K562 (cell line): ENCODE measurements around the gene ARHGDIA. TPM values are rescaled to one million over a fixed set of nuclear protein-coding genes. Genes with fewer than 3 reads are reported as not detected.
A peak's percentile ranks its signal among the peaks of the same experiment; 100 is the strongest.

Experiments
- ATAC-seq: fragments of 200-7000 bp; cut with Tn5 transposase; 3 replicates; pipeline ENCODE4 v1.9.1; 2020; ENCODE audit warnings: moderate library complexity
- BruUV-seq: library from RNA; stranded (reverse); fragments of 400-500 nt; replicated peaks from 2 replicates; lab custom pipeline; 2021; lab: Mats Ljungman, UMichigan
- CTCF ChIA-PET: fragments of 300-600 bp; formaldehyde crosslinking; extraction: SDS; loops from one replicate; lab custom pipeline; 2021; ENCODE audit warnings: low intra/inter-chr PET ratio; lab: Yijun Ruan, JAX
- POLR2A ChIA-PET: fragments of 300-600, 350-650 bp; sonication (Branson Sonifier 250); formaldehyde crosslinking; extraction: SDS; loops from one replicate; lab custom pipeline; 2021; ENCODE audit warnings: antibody characterized with exemption, inconsistent platforms; lab: Yijun Ruan, JAX
- DNase-seq, 4 experiments: peaks; one replicate each; pipeline versions ENCODE4 v3.0.0 to v3.0.0-alpha.2; 2011 to 2018; ENCODE audit warnings: low spot score in 3 of 4, mixed read lengths in 3 of 4; ENCODE audit errors: extremely low read depth in 1 of 4
- FAIRE-seq: peaks from 2 replicates; lab custom pipeline; 2011; peaks lifted over from hg19 to GRCh38; lab: Jason Lieb, UNC
- H2AFZ ChIP-seq: 2 replicates; pipeline ENCODE4 v1.6.0; 2011; ENCODE audit warnings: low read depth, low read length, control low read depth, inconsistent platforms
- H3K27ac ChIP-seq: fragments of 200-600 bp; 3 replicates; pipeline ENCODE4 v1.8.0; 2011; ENCODE audit warnings: low read depth, mild to moderate bottlenecking, control low read depth, inconsistent platforms, low read length, moderate library complexity, mixed read lengths; ENCODE audit errors: extremely low read depth
- H3K27me3 ChIP-seq, 2 experiments: fragments of 300-600 bp in 1 of 2; 2 replicates in 1 of 2; 3 replicates in 1 of 2; pipeline versions ENCODE4 v1.6.0 to v1.8.0; 2011; ENCODE audit warnings: inconsistent platforms in 2 of 2, low read length in 2 of 2, mild to moderate bottlenecking in 1 of 2, mixed read lengths in 1 of 2, moderate library complexity in 1 of 2; ENCODE audit not compliant: control insufficient read depth in 2 of 2, insufficient read depth in 2 of 2
- H3K36me3 ChIP-seq: fragments of 300-600 bp; 3 replicates; pipeline ENCODE4 v1.8.0; 2011; ENCODE audit warnings: mild to moderate bottlenecking, low read length, inconsistent platforms; ENCODE audit not compliant: control insufficient read depth, insufficient read depth
- H3K4me1 ChIP-seq, 2 experiments: fragments of 200-600 bp in 1 of 2; replicated peaks in 1 of 2; 2 replicates in 1 of 2; 3 replicates in 1 of 2; pipeline versions ENCODE4 v1.5.1 to v1.8.0; 2011; ENCODE audit warnings: inconsistent platforms in 2 of 2, low read length in 2 of 2, mild to moderate bottlenecking in 1 of 2, mixed read lengths in 1 of 2, moderate library complexity in 1 of 2; ENCODE audit not compliant: control insufficient read depth in 2 of 2, insufficient read depth in 2 of 2
- H3K4me2 ChIP-seq: 2 replicates; pipeline ENCODE4 v1.6.1; 2011; ENCODE audit warnings: low read length, control low read depth, inconsistent platforms, mixed read lengths; ENCODE audit not compliant: insufficient read depth
- H3K4me3 ChIP-seq: fragments of 200-600 bp; sonication (generic), shearing (Covaris generic); 2 replicates; pipeline ENCODE4 v1.5.1; 2016; ENCODE audit warnings: control low read depth, inconsistent platforms
- H3K79me2 ChIP-seq: fragments of 200-600 bp; 3 replicates; pipeline ENCODE4 v1.8.0; 2011; ENCODE audit warnings: low read length, inconsistent platforms; ENCODE audit not compliant: control insufficient read depth, insufficient read depth
- H3K9ac ChIP-seq, 2 experiments: 2 replicates each; pipeline versions ENCODE4 v1.6.0 to v1.6.1; 2011; ENCODE audit warnings: low read depth in 2 of 2, low read length in 2 of 2, control low read depth in 1 of 2, inconsistent platforms in 1 of 2, mild to moderate bottlenecking in 1 of 2, mixed read lengths in 1 of 2; ENCODE audit not compliant: insufficient read depth in 1 of 2
- H3K9me1 ChIP-seq: one replicate; pipeline ENCODE4 v1.6.0; 2011; ENCODE audit warnings: inconsistent platforms, mild to moderate bottlenecking, low read length, moderate library complexity; ENCODE audit not compliant: control insufficient read depth, insufficient read depth
- H3K9me3 ChIP-seq: replicated peaks from 2 replicates; pipeline ENCODE4 v1.5.1; 2011; ENCODE audit warnings: low read depth, low read length, inconsistent platforms; ENCODE audit not compliant: control insufficient read depth, insufficient read depth
- H4K20me1 ChIP-seq: replicated peaks from 2 replicates; pipeline ENCODE4 v1.6.1; 2011; ENCODE audit warnings: low read length, inconsistent platforms, mixed read lengths; ENCODE audit not compliant: control insufficient read depth, insufficient read depth
- CCAR2 ChIP-seq: fragments of 200-400 bp; formaldehyde crosslinking; IDR thresholded peaks from 2 replicates; pipeline ENCODE4 v1.6.1; 2017; ENCODE audit warnings: mild to moderate bottlenecking, low read depth, low read length
- CTCF ChIP-seq, 3 experiments: IDR thresholded peaks in 2 of 3; conservative IDR thresholded peaks in 1 of 3; 2 replicates each; pipeline ENCODE4 v1.5.1; 2011 to 2012; ENCODE audit warnings: low read length in 3 of 3, mild to moderate bottlenecking in 3 of 3, control low read depth in 2 of 3, improper control_type of control experiment in 1 of 3, inconsistent platforms in 1 of 3, low read depth in 1 of 3, mixed read lengths in 1 of 3, moderate library complexity in 1 of 3; ENCODE audit not compliant: insufficient read depth in 2 of 3
- HNRNPL ChIP-seq: fragments of 200-400 bp; formaldehyde crosslinking; IDR thresholded peaks from 2 replicates; pipeline ENCODE4 v1.6.1; 2017; ENCODE audit warnings: low read depth, mild to moderate bottlenecking, low read length
- NONO ChIP-seq, 2 experiments: fragments of 200-400 bp in 1 of 2; fragments of 450-650 bp in 1 of 2; formaldehyde crosslinking in 1 of 2; IDR thresholded peaks; 2 replicates each; pipeline ENCODE4 v1.6.1; 2017; ENCODE audit warnings: low read depth in 2 of 2, mild to moderate bottlenecking in 2 of 2, moderate library complexity in 2 of 2, low read length in 1 of 2
- RBFOX2 ChIP-seq: fragments of 200-400 bp; formaldehyde crosslinking; IDR thresholded peaks from 2 replicates; pipeline ENCODE4 v1.6.1; 2017; ENCODE audit warnings: low read depth, mild to moderate bottlenecking, low read length, moderate library complexity
- SNIP1 ChIP-seq: fragments of 450-650 bp; IDR thresholded peaks from 2 replicates; pipeline ENCODE4 v1.7.1; 2017; ENCODE audit warnings: low read depth, mild to moderate bottlenecking
- ZNF57 ChIP-seq: fragments of 450-650 bp; formaldehyde crosslinking; IDR thresholded peaks from 2 replicates; pipeline ENCODE4 v1.4.0; 2020; ENCODE audit warnings: mild to moderate bottlenecking, moderate library complexity
- ZSCAN29 ChIP-seq: fragments of 450-650 bp; IDR thresholded peaks from 2 replicates; pipeline ENCODE4 v1.6.1; 2017
- WGBS: fragments of 100-300 bp; shearing (Covaris generic); methylation state at CpG from one replicate; pipeline ENCODE4 v1.1.6; 2016; ENCODE audit warnings: low coverage, mixed read lengths; ENCODE audit not compliant: insufficient coverage; ENCODE audit errors: missing lambda C conversion rate; 5-methylcytosine and 5-hydroxymethylcytosine counted together
- in situ Hi-C: fragments of 300-500 bp; cut with MboI; formaldehyde crosslinking; loops from 4 replicates; pipeline ENCODE4 v1.15.0; 2018; ENCODE audit warnings: inconsistent platforms, mixed read lengths
- intact Hi-C: fragments of 100-400 bp; cut with micrococcal nuclease; formaldehyde crosslinking; loops from 2 replicates; pipeline ENCODE4 v1.14.2; 2022
- polyA plus RNA-seq, 8 experiments: library from polyadenylated mRNA; depleted of rRNA in 4 of 8; stranded (reverse) in 5 of 8; unstranded in 3 of 8; fragments of >200 nt; fragmentation: Nextera tagmentation in 2 of 8; fragmentation: Illumina TruSeq in 1 of 8; extraction: Ambion mirVana in 2 of 8; extraction: Trizol in 1 of 8; gene quantifications; 2 replicates each; pipeline versions ENCODE4 v1.2.1 to v1.2.3, GENCODE V29; 2011 to 2014; ENCODE audit warnings: inconsistent platforms in 1 of 8, missing spikeins in 1 of 8
- total RNA-seq, 7 experiments: library from RNA; depleted of rRNA in 6 of 7; stranded (reverse); fragments of >200 nt in 6 of 7; fragmentation: Illumina TruSeq in 2 of 7; extraction: Trizol in 2 of 7; gene quantifications; 2 replicates each; pipeline versions ENCODE4 v1.2.1 to v1.2.3, GENCODE V29; 2011 to 2021; ENCODE audit warnings: low replicate concordance in 1 of 7

The ARHGDIA gene
- total and polyA plus RNA-seq, 9 of the 15 experiments (the other 6 are each of a cell fraction or from before 2014, with no cell fraction given) = 9.6 to 340 (median 97.6) TPM

DNA sequence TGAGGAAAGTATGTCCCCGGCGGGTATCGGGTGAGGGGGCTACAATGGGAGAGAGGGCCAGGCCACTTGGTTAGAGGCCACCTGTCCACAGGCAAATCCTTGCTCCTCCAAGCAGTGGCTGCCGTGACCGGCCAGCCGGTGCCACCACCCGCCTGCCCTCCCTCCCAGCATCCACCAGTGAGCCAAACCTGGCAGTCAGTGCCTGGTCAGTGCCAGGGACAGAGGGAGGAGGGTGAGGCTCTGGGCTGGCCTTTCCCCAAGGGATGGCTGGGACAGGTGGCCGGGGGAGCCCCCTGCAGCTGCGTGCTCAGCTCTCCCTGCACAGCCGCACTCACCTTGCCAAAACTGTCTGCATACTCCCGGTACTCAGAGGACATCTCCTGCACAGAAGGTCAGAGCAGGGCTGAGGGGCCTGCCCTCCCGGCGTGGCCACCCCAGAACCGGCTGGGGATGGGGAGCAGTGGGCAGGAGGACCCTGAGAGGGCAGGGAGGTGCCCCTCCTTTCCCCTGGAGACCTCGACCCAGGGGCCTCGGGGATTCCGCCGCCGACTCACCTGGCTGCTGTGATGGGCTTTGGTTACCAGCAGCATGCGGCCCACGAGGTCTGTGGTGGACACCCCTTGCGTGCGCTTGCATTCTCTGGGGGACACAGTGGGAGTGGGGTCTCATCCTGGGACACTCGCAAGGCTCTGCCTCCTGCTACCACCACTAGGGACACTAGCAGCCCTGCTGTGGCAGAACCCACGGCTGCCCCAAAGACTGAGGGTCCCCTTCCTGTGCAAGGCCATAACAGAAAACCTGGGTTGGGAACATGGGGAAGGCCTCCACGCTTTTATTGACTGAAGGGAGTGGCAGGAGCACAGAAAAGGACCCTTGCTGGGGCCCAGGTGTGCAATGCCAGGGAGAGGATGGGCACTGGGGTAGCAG lies 36.3 kb upstream of the ARHGDIA start (continued):
- no peak for TF ChIP-seq NONO (IDR thresholded peaks at IDR 0.05; ENCODE audit: low read depth in 2 of 2, low read length in 1 of 2)
- TF ChIP-seq SNIP1 = no peak
- no peak for TF ChIP-seq ZSCAN29
- TF ChIP-seq HNRNPL = no peak

GRCh38 chr17:81906476-81907218 lies 35.5 kb upstream of the ARHGDIA start:
- intact Hi-C loops (no loop called here), in situ Hi-C loops (no loop called here)
- Histone ChIP-seq H3K27me3 (no peaks in the 10 kb centered on the region), H3K4me2 (no peak overlapping the region), H3K4me3 (no peak overlapping the region), H3K79me2 (peaks cover 21% of the 10 kb centered on the region), H3K27ac (no peak overlapping the region), H3K9me3 (no peaks in the 10 kb centered on the region), H3K9me1 (peaks cover 3% of the 10 kb centered on the region), H4K20me1 (no peaks in the 10 kb centered on the region; the same call in 1 of the 2 replicates)
- no TSS peak for BruUV-seq
- DNase-seq (no peak), ATAC-seq (no peak)
- 94% methylated on average over 13 of the region's 15 CpGs for WGBS
- POLR2A ChIA-PET = interaction anchor here (1.3 kb wide), 1 partner anchor 14 kb away, joined by 3 read pairs; no protein-coding TSS in a partner anchor
- TF ChIP-seq CCAR2 = no peak
- TF ChIP-seq CTCF (IDR thresholded peaks at IDR 0.05 in 2 of 3, conservative IDR thresholded peaks at IDR 0.05 in 1 of 3; ENCODE audit: insufficient read depth in 2 of 3, low read depth in 1 of 3, low read length in 3 of 3) = peak; percentile 24 to 85 (median 58); a peak in 4 of 6 replicates
- no peak for TF ChIP-seq ZNF57 (CRISPR knock-in tag)
- peak; percentile 7; the same call in 1 of the 2 replicates for TF ChIP-seq RBFOX2
- TF ChIP-seq, all 486 proteins: peak for 2
- H3K9ac ChIP-seq = 0 out of 4 replicates have a peak overlapping the region, but pooled peaks of 1 of the 2 experiments have one; percentile 10
- FAIRE-seq = no peak
- peaks cover 18 to 95% of the 10 kb centered on the region in 2 experiments for H3K4me1 ChIP-seq
- CTCF ChIA-PET = no interaction called here
- peaks cover 68% of the 10 kb centered on the region; the same call in 2 of the 3 replicates for H3K36me3 ChIP-seq
- H2AFZ ChIP-seq = no peak overlapping the region
